Activated naive CD4-positive, alpha-beta T cell treated with anti-CD3 and anti-CD28 coated beads, Interleukin-2, amount 50 U/mL, for 24 hours (primary cell): Measurements from ENCODE around the gene SMIM35.

Source experiments
- H3K27ac Mint-ChIP-seq: one replicate; pipeline ENCODE4 v1.8.0; 2021; ENCODE audit warnings: mild to moderate bottlenecking, mixed read lengths
- H3K27me3 Mint-ChIP-seq: one replicate; pipeline ENCODE4 v1.8.0; 2021; ENCODE audit warnings: mixed read lengths
- H3K36me3 Mint-ChIP-seq: one replicate; pipeline ENCODE4 v1.8.0; 2021; ENCODE audit warnings: mixed read lengths
- H3K4me1 Mint-ChIP-seq: one replicate; pipeline ENCODE4 v1.8.0; 2021; ENCODE audit warnings: mixed read lengths
- H3K4me3 Mint-ChIP-seq: one replicate; pipeline ENCODE4 v1.8.0; 2021; ENCODE audit warnings: mild to moderate bottlenecking, mixed read lengths
- H3K9me3 Mint-ChIP-seq: one replicate; pipeline ENCODE4 v1.8.0; 2021; ENCODE audit warnings: mixed read lengths

SMIM35 gene

DNA sequence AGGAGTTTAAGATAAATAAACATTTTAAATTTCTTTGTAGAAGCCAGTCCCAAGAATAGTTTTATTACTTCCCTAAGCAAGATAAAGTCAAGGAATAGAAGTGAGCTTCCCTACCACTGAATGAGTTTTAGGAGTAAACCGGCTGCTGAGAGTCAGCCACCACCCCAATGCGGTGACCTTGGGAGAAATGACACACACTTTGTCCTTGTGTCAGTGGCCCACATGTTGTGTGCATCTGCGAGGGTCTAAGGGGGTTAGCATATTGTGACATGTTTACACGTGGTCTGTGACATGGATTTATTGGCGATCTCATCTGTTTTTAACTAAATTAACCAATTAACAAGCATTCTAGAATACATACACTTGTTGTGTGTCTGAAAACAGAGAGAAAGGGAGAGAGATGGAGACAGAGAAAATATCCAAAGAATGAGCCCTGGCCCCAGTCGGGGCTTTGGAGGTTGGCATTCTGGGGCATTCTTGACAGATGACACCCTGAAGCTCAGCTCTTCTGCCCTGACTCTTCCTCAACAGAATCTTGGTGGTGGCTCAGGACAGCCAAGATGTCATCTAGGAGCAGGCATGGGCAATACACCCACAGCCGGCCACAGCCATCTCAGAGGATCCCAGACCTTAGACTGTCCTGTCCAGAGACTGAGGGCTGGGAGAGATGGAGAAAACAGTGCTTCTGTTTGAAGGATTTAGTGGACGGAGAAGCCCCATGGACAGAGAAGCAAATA, 39.6 kb downstream of the SMIM35 start:
- Mint-ChIP-seq H3K4me1 (peaks cover 90% of the 10 kb centered on the region), H3K4me3 (no peak overlapping the region), H3K9me3 (no peaks in the 10 kb centered on the region), H3K27me3 (no peaks in the 10 kb centered on the region), H3K27ac (peak overlapping the region; percentile 90), H3K36me3 (no peaks in the 10 kb centered on the region)

DNA sequence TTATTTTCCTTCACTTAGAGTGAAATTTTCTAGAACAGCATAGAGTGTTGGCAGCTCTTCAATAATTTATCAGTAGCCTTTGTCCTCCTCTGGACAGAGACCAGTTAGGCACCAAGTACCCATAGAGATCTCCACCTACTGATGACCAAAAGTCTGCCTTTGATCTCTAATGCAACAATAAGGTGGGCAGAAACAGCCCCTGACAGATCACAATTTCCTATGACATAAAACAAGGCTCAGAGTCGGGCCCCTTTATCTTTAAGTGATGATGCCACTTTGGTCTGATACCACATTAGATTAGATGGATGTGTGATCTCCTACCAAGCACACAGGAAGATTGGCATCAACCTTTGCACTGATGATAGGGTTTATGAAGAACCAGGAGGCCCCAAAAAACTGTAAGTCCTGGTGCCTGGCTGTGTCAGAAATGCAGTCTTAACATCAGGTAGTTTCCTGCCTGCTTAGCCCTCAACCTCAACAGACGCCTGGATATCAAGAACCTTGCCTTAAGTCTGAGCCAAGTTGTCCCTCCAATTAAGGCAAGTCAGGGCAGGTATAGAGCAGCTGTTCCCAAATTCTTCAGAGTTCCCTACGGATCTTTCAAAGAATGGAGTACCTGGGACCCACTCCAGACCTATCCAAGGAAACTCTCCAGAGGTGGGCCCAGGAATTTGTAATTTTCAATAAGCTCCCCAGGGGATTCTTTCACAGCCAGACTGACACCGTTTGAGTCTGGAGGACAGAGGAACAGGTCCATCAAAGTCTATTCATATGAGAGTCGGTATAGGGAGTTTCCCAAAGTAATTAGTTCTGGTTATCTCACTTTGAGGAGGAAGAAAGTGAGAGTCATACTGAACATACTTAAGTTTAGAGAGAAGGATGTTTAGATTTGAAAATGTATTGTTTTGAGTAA, 40.5 kb downstream of the SMIM35 start:
- Mint-ChIP-seq H3K4me1 (peaks cover 86% of the 10 kb centered on the region), H3K27ac (peak overlapping the region; percentile 90), H3K36me3 (no peaks in the 10 kb centered on the region), H3K4me3 (peak overlapping the region; percentile 34), H3K27me3 (no peaks in the 10 kb centered on the region), H3K9me3 (no peaks in the 10 kb centered on the region)

DNA sequence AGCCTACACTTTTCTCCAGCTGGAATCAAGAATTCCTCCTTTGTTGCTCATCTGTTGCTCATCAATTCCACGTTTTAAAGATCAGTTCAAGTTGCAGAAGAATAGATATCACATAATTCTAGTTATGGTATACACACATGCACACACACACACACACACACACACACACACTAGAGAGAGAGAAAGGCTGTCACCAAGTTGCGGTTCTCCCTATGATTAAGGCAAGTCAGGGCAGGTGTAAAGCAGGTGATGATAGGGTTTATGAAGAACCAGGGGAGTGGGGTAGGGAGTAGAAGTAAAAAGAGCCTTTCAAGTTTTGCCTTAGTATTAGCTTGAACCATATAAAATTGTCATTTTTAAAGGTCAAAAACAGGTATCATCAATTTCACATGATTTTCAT, 41.6 kb downstream of the SMIM35 start:
- no peak overlapping the region for H3K4me3 Mint-ChIP-seq

DNA sequence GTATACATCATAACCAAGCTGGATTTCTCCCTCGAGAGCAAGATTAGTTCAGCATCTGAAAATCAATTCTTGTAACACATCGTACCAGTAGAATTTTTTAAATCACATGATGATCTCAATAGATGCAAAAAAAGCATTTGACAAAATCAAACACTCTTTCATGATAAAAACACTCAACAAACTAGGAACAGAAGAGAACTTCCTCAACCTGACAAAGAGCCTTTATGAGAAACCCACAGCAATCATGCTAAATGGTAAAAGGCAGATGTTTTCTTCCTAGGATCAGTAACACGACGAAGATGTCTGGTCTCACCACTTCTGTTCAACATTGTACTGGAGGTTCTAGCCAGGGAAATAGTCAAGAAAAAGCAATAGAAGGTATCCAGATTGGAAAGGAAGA, 44.0 kb downstream of the SMIM35 start:
- peaks cover 71% of the 10 kb centered on the region for H3K4me1 Mint-ChIP-seq
- H3K9me3 Mint-ChIP-seq: no peaks in the 10 kb centered on the region
- no peaks in the 10 kb centered on the region for H3K27me3 Mint-ChIP-seq
- H3K27ac Mint-ChIP-seq: peak overlapping the region; percentile 76
- H3K36me3 Mint-ChIP-seq: no peaks in the 10 kb centered on the region
- peak overlapping the region; percentile 2 for H3K4me3 Mint-ChIP-seq

More for the DNA sequence above, 41.6 kb downstream of the SMIM35 start:
- no peaks in the 10 kb centered on the region for H3K27me3 Mint-ChIP-seq
- no peaks in the 10 kb centered on the region for H3K9me3 Mint-ChIP-seq
- H3K36me3 Mint-ChIP-seq: no peaks in the 10 kb centered on the region
- peak overlapping the region; percentile 90 for H3K27ac Mint-ChIP-seq
- peaks cover 79% of the 10 kb centered on the region for H3K4me1 Mint-ChIP-seq

DNA sequence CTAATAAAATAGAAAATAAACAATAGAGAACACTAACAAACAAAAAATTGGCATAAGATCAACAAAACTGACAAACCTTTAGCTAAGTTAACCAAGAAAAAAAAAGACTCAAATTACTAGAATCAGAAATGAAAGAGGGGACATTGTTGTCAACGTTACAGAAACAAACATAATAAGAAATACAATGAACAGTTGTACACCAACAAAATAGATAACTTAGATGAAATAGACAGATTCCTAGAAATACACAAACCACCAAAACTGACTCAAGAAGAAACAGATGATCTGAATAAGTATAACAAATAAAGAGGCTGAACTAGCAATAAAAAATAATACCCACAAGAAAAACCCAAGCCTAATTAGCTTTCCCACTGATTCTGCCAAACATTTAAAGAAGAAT, 44.6 kb downstream of the SMIM35 start:
- H3K4me1 Mint-ChIP-seq: peaks cover 68% of the 10 kb centered on the region
- H3K36me3 Mint-ChIP-seq: no peaks in the 10 kb centered on the region
- H3K4me3 Mint-ChIP-seq: peak overlapping the region; percentile 30
- H3K27me3 Mint-ChIP-seq: no peaks in the 10 kb centered on the region
- peak overlapping the region; percentile 76 for H3K27ac Mint-ChIP-seq
- no peaks in the 10 kb centered on the region for H3K9me3 Mint-ChIP-seq

DNA sequence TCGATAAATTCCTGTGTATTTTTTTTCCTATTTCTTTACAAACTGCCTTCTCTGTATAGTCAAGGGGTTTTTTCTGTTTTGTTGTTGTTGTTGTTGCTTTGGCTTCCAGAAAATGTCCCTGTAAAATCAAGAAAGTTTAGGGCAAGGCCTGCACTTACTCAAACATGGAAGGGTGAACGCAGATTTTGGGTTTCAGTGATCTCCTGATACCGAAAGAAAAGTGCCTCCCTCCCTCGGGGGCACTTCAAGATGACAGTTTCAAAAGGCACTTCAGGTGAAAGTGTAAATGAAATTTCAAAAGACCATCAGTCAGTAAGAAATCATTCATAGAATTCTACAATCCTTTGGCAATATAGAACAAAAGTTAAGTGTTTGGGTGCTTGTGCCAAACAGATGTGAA, 53.3 kb downstream of the SMIM35 start:
- Mint-ChIP-seq H3K27ac (no peak overlapping the region), H3K27me3 (no peaks in the 10 kb centered on the region), H3K4me3 (no peak overlapping the region), H3K4me1 (peaks cover 18% of the 10 kb centered on the region), H3K9me3 (no peaks in the 10 kb centered on the region), H3K36me3 (no peaks in the 10 kb centered on the region)

DNA sequence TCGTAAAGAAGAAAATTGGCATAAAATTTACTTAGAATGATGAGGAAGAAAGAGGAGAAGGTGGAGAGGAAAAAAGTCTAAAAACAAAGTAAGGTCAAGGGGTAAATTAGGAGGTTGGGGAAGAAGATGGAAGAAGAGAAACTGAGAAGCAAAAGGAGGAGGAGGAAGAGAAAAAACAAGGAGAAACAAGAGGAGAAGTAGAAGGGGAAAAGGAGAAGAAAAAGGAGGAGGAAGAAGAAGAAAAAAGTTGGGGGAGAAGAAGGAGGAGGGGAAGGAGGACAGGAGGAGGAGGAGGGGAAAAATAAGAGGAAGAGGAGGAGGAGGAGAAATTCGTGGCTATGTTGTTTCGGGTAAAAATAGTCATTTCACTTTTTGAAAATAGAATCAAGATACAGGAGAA, 58.1 kb downstream of the SMIM35 start:
- Mint-ChIP-seq H3K9me3 (no peaks in the 10 kb centered on the region), H3K36me3 (no peaks in the 10 kb centered on the region), H3K4me3 (no peak overlapping the region), H3K27me3 (no peaks in the 10 kb centered on the region), H3K4me1 (peaks cover 16% of the 10 kb centered on the region), H3K27ac (no peak overlapping the region)

DNA sequence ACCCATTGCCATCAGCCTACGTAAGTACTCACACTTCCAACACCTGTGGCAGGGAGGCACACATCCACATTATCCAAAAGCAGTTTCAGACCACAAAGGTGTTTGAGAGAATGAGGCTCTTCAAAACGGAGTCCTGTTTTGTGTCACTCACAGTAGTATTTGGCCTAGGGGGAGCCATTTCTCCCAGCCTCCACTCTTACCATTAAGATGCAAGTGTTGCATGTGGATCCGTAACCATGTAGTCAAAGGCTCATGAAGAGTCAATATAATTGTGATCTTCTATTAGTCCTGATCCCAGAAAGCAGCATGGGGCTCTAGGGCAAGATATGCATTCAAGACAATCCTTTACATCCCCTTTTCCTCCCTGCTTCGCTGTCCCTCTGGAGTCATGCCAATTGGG, 59.1 kb downstream of the SMIM35 start:
- Mint-ChIP-seq H3K4me1 (peaks cover 16% of the 10 kb centered on the region), H3K27me3 (no peaks in the 10 kb centered on the region), H3K4me3 (no peak overlapping the region), H3K27ac (no peak overlapping the region), H3K9me3 (no peaks in the 10 kb centered on the region), H3K36me3 (no peaks in the 10 kb centered on the region)

DNA sequence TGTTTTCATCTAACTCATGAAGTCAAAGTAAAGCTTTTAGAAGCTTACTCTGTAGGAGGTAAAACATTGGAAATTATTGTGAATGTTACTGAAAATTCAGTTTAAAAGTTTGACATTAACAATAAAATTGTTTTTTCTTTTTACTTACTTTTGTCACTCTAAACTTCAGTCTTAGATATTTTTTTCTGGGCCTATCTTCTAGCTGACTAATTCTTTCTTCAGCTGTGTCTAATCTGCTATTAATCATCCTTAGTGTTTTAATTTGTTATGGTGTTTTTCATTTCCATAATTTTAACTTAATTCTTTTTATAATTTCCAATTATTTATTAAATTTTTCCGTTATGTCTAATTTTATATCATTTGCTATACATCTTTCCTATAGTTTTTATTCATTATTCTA, 65.6 kb downstream of the SMIM35 start:
- Mint-ChIP-seq H3K4me1 (peaks cover 8% of the 10 kb centered on the region), H3K36me3 (peaks cover 14% of the 10 kb centered on the region), H3K9me3 (peaks cover 14% of the 10 kb centered on the region), H3K4me3 (no peak overlapping the region), H3K27ac (no peak overlapping the region), H3K27me3 (no peaks in the 10 kb centered on the region)

DNA sequence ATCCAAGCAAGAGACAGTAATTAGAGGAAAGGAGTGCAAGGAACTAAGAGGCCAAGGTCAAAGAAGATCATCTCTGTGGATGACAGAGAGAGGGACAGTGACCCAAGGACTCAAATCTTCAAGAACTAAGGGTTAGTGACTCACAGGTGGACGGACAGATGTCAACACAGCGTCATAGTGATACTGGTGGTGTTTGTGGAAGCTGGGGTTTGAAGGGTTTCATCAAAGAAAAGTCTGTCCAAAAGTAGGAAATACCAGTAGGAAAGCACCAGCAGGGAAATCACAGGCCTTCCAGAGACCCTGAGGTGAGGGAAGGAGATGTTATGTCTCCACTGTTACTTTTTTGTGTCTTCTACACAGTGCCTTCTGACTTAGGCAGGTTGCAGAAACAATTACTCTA, 68.4 kb downstream of the SMIM35 start:
- Mint-ChIP-seq H3K36me3 (peaks cover 14% of the 10 kb centered on the region), H3K4me3 (no peak overlapping the region), H3K9me3 (peaks cover 14% of the 10 kb centered on the region), H3K27ac (no peak overlapping the region), H3K27me3 (no peaks in the 10 kb centered on the region), H3K4me1 (peaks cover 31% of the 10 kb centered on the region)

DNA sequence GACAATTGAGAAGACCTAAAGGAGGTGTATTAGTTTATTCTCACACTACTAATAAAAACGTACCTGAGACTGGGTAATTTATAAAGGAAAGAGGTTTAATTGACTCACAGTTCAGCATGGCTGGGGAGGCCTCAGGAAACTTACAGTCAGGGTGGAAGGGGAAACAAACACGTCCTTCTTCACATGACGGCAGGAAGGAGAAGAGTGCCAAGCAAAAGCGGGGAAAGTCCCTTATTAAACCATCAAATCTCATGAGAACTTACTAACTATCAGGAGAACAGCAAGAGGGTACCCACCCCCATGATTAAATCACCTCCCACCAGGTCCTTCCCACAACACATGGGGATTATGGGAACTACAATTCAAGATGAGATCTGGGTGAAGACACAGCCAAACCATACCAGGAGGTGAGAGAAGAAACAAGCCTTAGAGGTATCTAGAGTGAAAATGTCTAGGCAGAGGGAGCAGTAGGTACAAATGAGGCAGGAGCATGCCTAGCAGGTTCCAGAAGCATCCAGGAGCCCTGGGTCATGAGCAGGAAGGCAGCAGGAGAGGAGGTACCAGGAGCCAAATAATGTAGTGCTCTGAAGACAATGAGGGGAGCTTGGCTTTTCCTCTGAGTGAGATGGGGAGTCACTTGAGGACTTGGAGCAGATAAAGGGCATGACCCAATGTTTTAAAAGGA, 69.0 kb downstream of the SMIM35 start:
- H3K9me3 Mint-ChIP-seq: peaks cover 14% of the 10 kb centered on the region
- peaks cover 37% of the 10 kb centered on the region for H3K4me1 Mint-ChIP-seq
- H3K4me3 Mint-ChIP-seq: no peak overlapping the region
- H3K27ac Mint-ChIP-seq: peak overlapping the region; percentile 81
- peaks cover 14% of the 10 kb centered on the region for H3K36me3 Mint-ChIP-seq
- no peaks in the 10 kb centered on the region for H3K27me3 Mint-ChIP-seq

DNA sequence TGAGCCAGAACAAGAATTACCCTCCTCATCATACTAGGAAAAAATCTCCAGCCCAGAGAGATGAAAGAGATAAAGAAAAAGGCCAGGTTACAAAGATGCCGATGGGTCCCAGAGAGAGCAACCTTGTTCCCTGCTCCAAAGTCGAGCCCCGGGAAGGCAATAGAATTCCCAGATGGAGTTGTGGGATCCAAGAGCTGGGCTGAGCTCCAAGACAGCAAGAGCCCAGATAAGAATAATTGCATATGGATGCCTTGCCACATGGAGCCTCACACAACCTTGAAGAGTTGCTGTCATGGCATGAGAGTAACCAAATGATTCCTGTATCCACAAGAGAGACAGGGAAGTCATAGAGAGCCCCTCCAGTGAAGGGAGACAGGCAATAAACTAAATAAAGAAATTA, 69.7 kb downstream of the SMIM35 start:
- Mint-ChIP-seq H3K27ac (no peak overlapping the region), H3K36me3 (peaks cover 14% of the 10 kb centered on the region), H3K27me3 (no peaks in the 10 kb centered on the region), H3K9me3 (peaks cover 14% of the 10 kb centered on the region), H3K4me1 (peaks cover 42% of the 10 kb centered on the region), H3K4me3 (peak overlapping the region; percentile 12)

DNA sequence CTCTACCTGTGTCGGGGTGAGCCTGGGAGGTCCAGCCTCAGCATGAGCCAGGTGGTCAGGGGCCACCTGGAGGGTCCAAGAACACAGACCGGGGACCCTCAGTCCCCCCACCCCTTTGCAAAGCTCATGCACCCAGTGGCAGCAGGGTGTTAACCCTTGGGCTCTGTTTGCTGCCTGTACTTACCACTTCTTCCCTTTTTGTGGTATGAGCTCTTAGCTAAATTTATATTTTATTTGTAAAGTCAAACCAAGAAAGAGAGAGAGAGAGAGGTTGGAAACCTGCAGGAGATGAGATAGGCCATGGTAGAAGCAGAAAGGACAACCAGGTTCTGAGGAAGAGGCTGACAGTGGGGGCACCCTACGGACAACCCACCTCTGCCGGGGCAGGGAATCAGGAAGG, 70.7 kb downstream of the SMIM35 start:
- H3K36me3 Mint-ChIP-seq: peaks cover 14% of the 10 kb centered on the region
- peaks cover 51% of the 10 kb centered on the region for H3K4me1 Mint-ChIP-seq
- peaks cover 14% of the 10 kb centered on the region for H3K9me3 Mint-ChIP-seq
- no peak overlapping the region for H3K27ac Mint-ChIP-seq
- no peaks in the 10 kb centered on the region for H3K27me3 Mint-ChIP-seq
- H3K4me3 Mint-ChIP-seq: no peak overlapping the region

DNA sequence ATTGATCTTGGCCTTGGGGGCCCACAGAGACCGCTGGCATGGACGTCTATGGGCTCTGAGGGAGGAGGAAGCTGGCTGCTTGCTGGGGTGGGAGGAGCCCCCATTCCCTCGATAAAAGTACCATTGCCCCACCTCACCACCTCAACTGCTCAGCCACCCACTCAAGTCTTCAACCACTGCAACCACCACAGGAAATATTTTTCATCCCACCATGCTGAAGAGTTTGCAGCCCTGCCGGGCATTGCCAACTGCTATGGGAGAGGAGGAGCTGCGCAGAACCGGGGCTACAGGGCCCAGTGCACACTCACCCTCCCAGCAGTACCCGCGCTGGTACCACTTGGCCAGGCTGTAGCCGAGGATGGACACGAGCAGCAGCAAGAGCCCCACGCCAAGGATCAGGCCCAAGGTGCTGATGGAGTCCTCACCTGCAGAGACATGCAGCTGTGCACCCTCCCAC, 71.3 kb downstream of the SMIM35 start:
- peak overlapping the region; percentile 49 for H3K4me3 Mint-ChIP-seq
- no peak overlapping the region for H3K27ac Mint-ChIP-seq
- peaks cover 56% of the 10 kb centered on the region for H3K4me1 Mint-ChIP-seq
- peaks cover 14% of the 10 kb centered on the region for H3K36me3 Mint-ChIP-seq
- peaks cover 13% of the 10 kb centered on the region for H3K9me3 Mint-ChIP-seq
- H3K27me3 Mint-ChIP-seq: no peaks in the 10 kb centered on the region

DNA sequence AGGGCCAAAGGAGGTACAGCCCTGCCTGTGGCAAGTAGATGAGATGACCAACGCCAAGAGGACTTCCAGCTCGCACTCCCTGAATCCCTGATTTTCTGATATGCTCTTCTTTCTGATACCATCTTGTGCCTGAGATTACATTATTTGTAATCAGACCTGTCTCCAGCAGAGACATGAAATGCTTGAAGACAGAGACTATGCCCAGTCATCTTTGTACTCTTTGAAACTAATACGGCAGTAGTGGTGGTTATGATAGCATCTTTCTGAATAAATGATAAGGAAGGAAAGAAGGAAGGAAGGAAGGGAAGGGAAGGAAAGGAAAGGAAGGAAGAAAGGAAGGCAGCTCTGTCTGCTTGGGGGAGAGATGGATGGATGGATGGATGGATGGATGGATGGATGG, 72.7 kb downstream of the SMIM35 start:
- Mint-ChIP-seq H3K27ac (no peak overlapping the region), H3K9me3 (peaks cover 9% of the 10 kb centered on the region), H3K4me3 (no peak overlapping the region)

More for the DNA sequence above, 72.7 kb downstream of the SMIM35 start:
- peaks cover 13% of the 10 kb centered on the region for H3K36me3 Mint-ChIP-seq
- no peaks in the 10 kb centered on the region for H3K27me3 Mint-ChIP-seq
- H3K4me1 Mint-ChIP-seq: peaks cover 70% of the 10 kb centered on the region
